HFFc6 (cell line): ENCODE results near the gene CCDC177. TPM values are rescaled to one million over a fixed set of nuclear protein-coding genes. Genes with fewer than 3 reads are reported as not detected.

Experiments
- DNase-seq: peaks from one replicate; pipeline ENCODE4 v3.0.0-alpha.2; 2018
- H3K27ac Mint-ChIP-seq: 2 replicates; pipeline ENCODE4 v1.8.0; 2020; ENCODE audit warnings: mild to moderate bottlenecking, mixed read lengths
- H3K27me3 Mint-ChIP-seq: 2 replicates; pipeline ENCODE4 v1.8.0; 2021; ENCODE audit warnings: mild to moderate bottlenecking, moderate library complexity, mixed read lengths; ENCODE audit not compliant: insufficient read depth
- H3K36me3 Mint-ChIP-seq: 2 replicates; pipeline ENCODE4 v1.8.0; 2021; ENCODE audit warnings: low read depth, mixed read lengths
- H3K4me1 Mint-ChIP-seq: 2 replicates; pipeline ENCODE4 v1.8.0; 2020; ENCODE audit warnings: low read depth, mixed read lengths
- H3K4me3 Mint-ChIP-seq: 2 replicates; pipeline ENCODE4 v1.8.0; 2020; ENCODE audit warnings: mild to moderate bottlenecking, moderate library complexity, mixed read lengths
- H3K9me3 Mint-ChIP-seq: 2 replicates; pipeline ENCODE4 v1.8.0; 2020; ENCODE audit warnings: mild to moderate bottlenecking, mixed read lengths
- CTCF ChIP-seq: fragments of 200-600 bp; sonication (generic); IDR thresholded peaks from 2 replicates; pipeline ENCODE4 v1.5.0; 2021; ENCODE audit warnings: antibody characterized with exemption, mild to moderate bottlenecking
- total RNA-seq, 6 experiments: library from RNA; stranded (reverse); fragmentation: NEBNext Ultra II Directional; extraction: Animal tissue kit (Norgen Biotek cat#: 25700); gene quantifications; 2 replicates in 1 of 6; 3 replicates in 5 of 6; pipeline ENCODE4 v1.2.3, GENCODE V29; 2021

The CCDC177 gene
- total RNA-seq, 6 experiments from 2014 or later: not detected

- TF ChIP-seq CTCF: no peak
- no peak for DNase-seq
- Mint-ChIP-seq H3K4me1 (peaks cover 24% of the 10 kb centered on the region), H3K27ac (no peak overlapping the region), H3K27me3 (peaks cover 13% of the 10 kb centered on the region), H3K9me3 (no peaks in the 10 kb centered on the region), H3K36me3 (no peaks in the 10 kb centered on the region), H3K4me3 (no peak overlapping the region)
Observed at GRCh38 chr14:69540654-69541335, 33.9 kb downstream of the CCDC177 start.

- Mint-ChIP-seq H3K9me3 (no peaks in the 10 kb centered on the region), H3K36me3 (no peaks in the 10 kb centered on the region), H3K4me3 (no peak overlapping the region), H3K4me1 (peaks cover 24% of the 10 kb centered on the region), H3K27ac (peak overlapping the region; percentile 70), H3K27me3 (peaks cover 13% of the 10 kb centered on the region)
- TF ChIP-seq CTCF: no peak
- DNase-seq: peak; percentile 40
Observed at GRCh38 chr14:69539631-69540410, 34.9 kb downstream of the CCDC177 start.

GRCh38 chr14:69538766-69539165 lies 35.9 kb downstream of the CCDC177 start:
- TF ChIP-seq CTCF: no peak
- Mint-ChIP-seq H3K9me3 (no peaks in the 10 kb centered on the region), H3K27ac (no peak overlapping the region), H3K27me3 (peaks cover 12% of the 10 kb centered on the region), H3K4me3 (no peak overlapping the region), H3K4me1 (peaks cover 15% of the 10 kb centered on the region), H3K36me3 (no peaks in the 10 kb centered on the region)
- no peak for DNase-seq

GRCh38 chr14:69537900-69538299 lies 36.8 kb downstream of the CCDC177 start:
- Mint-ChIP-seq H3K27ac (no peak overlapping the region), H3K36me3 (no peaks in the 10 kb centered on the region), H3K9me3 (no peaks in the 10 kb centered on the region), H3K4me3 (no peak overlapping the region), H3K27me3 (peaks cover 19% of the 10 kb centered on the region), H3K4me1 (peaks cover 6% of the 10 kb centered on the region)
- TF ChIP-seq CTCF: no peak
- no peak for DNase-seq

GRCh38 chr14:69536971-69537370 lies 37.7 kb downstream of the CCDC177 start:
- Mint-ChIP-seq H3K36me3 (no peaks in the 10 kb centered on the region), H3K27ac (no peak overlapping the region), H3K4me1 (peaks cover 6% of the 10 kb centered on the region; the same call in 1 of the 2 replicates), H3K9me3 (no peaks in the 10 kb centered on the region), H3K4me3 (no peak overlapping the region), H3K27me3 (peaks cover 27% of the 10 kb centered on the region)
- no peak for TF ChIP-seq CTCF
- DNase-seq: no peak
